ENCODE results near the gene FSHR.

GRCh38 chr2:49032126-49032525 is 122.2 kb downstream of the FSHR start:
- no peak for TF ChIP-seq EP300 (IDR thresholded peaks at IDR 0.05)
- TF ChIP-seq CTCF (IDR thresholded peaks at IDR 0.05), result no peak
- TF ChIP-seq POLR2A (IDR thresholded peaks at IDR 0.05), result no peak
